HCT116 (cell line): ENCODE measurements around the gene H3-3A. TPM values are rescaled to one million over a fixed set of nuclear protein-coding genes. Genes with fewer than 3 reads are reported as not detected.

Source experiments
- ATAC-seq: fragments of 200-7000 bp; cut with Tn5 transposase; 2 replicates; pipeline ENCODE4 v1.9.1; 2020; ENCODE audit warnings: mild to moderate bottlenecking, moderate library complexity
- BruUV-seq: library from RNA; stranded (reverse); fragments of 400-500 nt; replicated peaks from 2 replicates; lab custom pipeline; 2021; lab: Mats Ljungman, UMichigan
- CTCF ChIA-PET: fragments of 300-600 bp; sonication (Branson Sonifier 250); formaldehyde crosslinking; loops from one replicate; lab custom pipeline; 2021; ENCODE audit warnings: antibody characterized with exemption; lab: Charles Lee
- POLR2A ChIA-PET: fragments of 300-600, 350-600 bp; sonication (Branson Sonifier 250); formaldehyde crosslinking; loops from one replicate; lab custom pipeline; 2021; ENCODE audit warnings: antibody characterized with exemption; lab: Charles Lee
- RAD21 ChIA-PET, 2 experiments: fragments of 300-600 bp; sonication (Branson Sonifier 250); formaldehyde crosslinking; loops; one replicate each; lab custom pipeline; 2023; ENCODE audit warnings: low total read pairs in 2 of 2; ENCODE audit not compliant: uncharacterized antibody in 2 of 2, unreplicated experiment in 2 of 2, low non-redundant PET in 1 of 2; lab: Charles Lee
- DNase-seq: peaks from one replicate; pipeline ENCODE4 v3.0.0-alpha.2; 2010; ENCODE audit warnings: low read depth, low spot score
- H2AFZ ChIP-seq: fragments of 200-600 bp; shearing (Covaris generic), sonication (generic); 2 replicates; pipeline ENCODE4 v1.6.1; 2017; ENCODE audit warnings: low read depth, mixed run types, mixed read lengths, antibody characterized with exemption, low read length; ENCODE audit not compliant: poor library complexity, severe bottlenecking
- H3K27ac ChIP-seq: 2 replicates; pipeline ENCODE4 v1.5.1; 2012; ENCODE audit warnings: low read depth, low read length
- H3K27me3 ChIP-seq: fragments of 200-600 bp; sonication (generic); 2 replicates; pipeline ENCODE4 v1.6.1; 2016; ENCODE audit warnings: mixed run types, low read length, mixed read lengths; ENCODE audit not compliant: insufficient read depth
- H3K36me3 ChIP-seq, 2 experiments: fragments of 200-500 bp in 1 of 2; fragments of 200-600 bp in 1 of 2; sonication (Bioruptor generic) in 1 of 2; sonication (generic) in 1 of 2; 2 replicates each; pipeline versions ENCODE4 v1.5.1 to v1.6.1; 2014 to 2016; ENCODE audit warnings: low read length in 2 of 2, inconsistent platforms in 1 of 2, mixed read lengths in 1 of 2, mixed run types in 1 of 2; ENCODE audit not compliant: insufficient read depth in 2 of 2, control insufficient read depth in 1 of 2
- H3K4me1 ChIP-seq, 2 experiments: fragments of 200-600 bp in 1 of 2; sonication (generic) in 1 of 2; 2 replicates each; pipeline versions ENCODE4 v1.5.1 to v1.6.1; 2012 to 2017; ENCODE audit warnings: low read length in 2 of 2, inconsistent platforms in 1 of 2, mild to moderate bottlenecking in 1 of 2, mixed read lengths in 1 of 2, mixed run types in 1 of 2, moderate library complexity in 1 of 2; ENCODE audit not compliant: insufficient read depth in 2 of 2, control insufficient read depth in 1 of 2
- H3K4me2 ChIP-seq: fragments of 200-600 bp; sonication (generic); 2 replicates; pipeline ENCODE4 v1.6.1; 2017; ENCODE audit warnings: mixed run types, low read length, mixed read lengths
- H3K4me3 ChIP-seq, 2 experiments: fragments of 200-600 bp in 1 of 2; sonication (generic) in 1 of 2; replicated peaks in 1 of 2; 2 replicates each; pipeline ENCODE4 v1.5.1; 2011 to 2016; ENCODE audit warnings: low read length in 2 of 2, control low read depth in 1 of 2, low read depth in 1 of 2, mild to moderate bottlenecking in 1 of 2, mixed read lengths in 1 of 2, mixed run types in 1 of 2
- H3K79me2 ChIP-seq: fragments of 200-600 bp; sonication (generic); 2 replicates; pipeline ENCODE4 v1.6.1; 2017; ENCODE audit warnings: mild to moderate bottlenecking, mixed run types, low read length, moderate library complexity, mixed read lengths; ENCODE audit not compliant: insufficient read depth
- H3K9ac ChIP-seq: fragments of 200-600 bp; sonication (generic); 2 replicates; pipeline ENCODE4 v1.6.1; 2016; ENCODE audit warnings: low read length, mixed read lengths
- H3K9me2 ChIP-seq: fragments of 200-600 bp; sonication (generic), shearing (Covaris generic); 2 replicates; pipeline ENCODE4 v1.6.1; 2017; ENCODE audit warnings: mixed run types, mild to moderate bottlenecking, moderate library complexity; ENCODE audit not compliant: insufficient read depth
- H3K9me3 ChIP-seq, 2 experiments: fragments of 200-500 bp in 1 of 2; fragments of 200-600 bp in 1 of 2; sonication (Bioruptor generic) in 1 of 2; sonication (generic) in 1 of 2; 2 replicates each; pipeline ENCODE4 v1.6.1; 2014 to 2017; ENCODE audit warnings: low read length in 2 of 2, mixed read lengths in 2 of 2, inconsistent platforms in 1 of 2, low read depth in 1 of 2, mild to moderate bottlenecking in 1 of 2, mixed run types in 1 of 2, moderate library complexity in 1 of 2; ENCODE audit not compliant: control insufficient read depth in 1 of 2, insufficient read depth in 1 of 2
- H4K20me1 ChIP-seq: fragments of 200-600 bp; sonication (generic), shearing (Covaris generic); 2 replicates; pipeline ENCODE4 v1.6.1; 2017; ENCODE audit warnings: mixed run types, mild to moderate bottlenecking, moderate library complexity; ENCODE audit not compliant: insufficient read depth
- CBX3 ChIP-seq: IDR thresholded peaks from 2 replicates; pipeline ENCODE4 v1.6.1; 2012; ENCODE audit warnings: low read depth
- CTCF ChIP-seq, 3 experiments: fragments of 200-600 bp in 1 of 3; sonication (generic) in 1 of 3; IDR thresholded peaks in 2 of 3; conservative IDR thresholded peaks in 1 of 3; 2 replicates each; pipeline ENCODE4 v1.5.1; 2012 to 2017; ENCODE audit warnings: low read depth in 2 of 3, low read length in 2 of 3, antibody characterized with exemption in 1 of 3, borderline replicate concordance in 1 of 3, control low read depth in 1 of 3, mild to moderate bottlenecking in 1 of 3, mixed read lengths in 1 of 3, mixed run types in 1 of 3, moderate library complexity in 1 of 3; ENCODE audit not compliant: insufficient read depth in 1 of 3
- EGR1 ChIP-seq: IDR thresholded peaks from 2 replicates; pipeline ENCODE4 v1.6.1; 2012; ENCODE audit warnings: low read depth
- EZH2phosphoT487 ChIP-seq: fragments of 200-600 bp; IDR thresholded peaks from 2 replicates; pipeline ENCODE4 v1.6.1; 2018; ENCODE audit warnings: antibody characterized with exemption, borderline replicate concordance
- FOSL1 ChIP-seq: IDR thresholded peaks from 2 replicates; pipeline ENCODE4 v1.6.1; 2012; ENCODE audit warnings: low read depth
- JUND ChIP-seq: IDR thresholded peaks from 2 replicates; pipeline ENCODE4 v1.6.1; 2012
- MAX ChIP-seq: IDR thresholded peaks from 2 replicates; pipeline ENCODE4 v1.6.1; 2012
- RAD21 ChIP-seq: IDR thresholded peaks from 2 replicates; pipeline ENCODE4 v1.6.1; 2012; ENCODE audit warnings: low read depth, mild to moderate bottlenecking
- SRF ChIP-seq: IDR thresholded peaks from 2 replicates; pipeline ENCODE4 v1.6.1; 2012; ENCODE audit warnings: low read depth
- TCF7L2 ChIP-seq: IDR thresholded peaks from 2 replicates; pipeline ENCODE4 v1.7.0; 2011; ENCODE audit warnings: borderline replicate concordance, inconsistent platforms; ENCODE audit not compliant: insufficient read depth, insufficient read length; ENCODE audit errors: extremely low read depth
- ZBTB33 ChIP-seq: IDR thresholded peaks from 2 replicates; pipeline ENCODE4 v1.6.1; 2011; ENCODE audit warnings: mild to moderate bottlenecking, low read length, moderate library complexity; ENCODE audit not compliant: insufficient replicate concordance; ENCODE audit errors: extremely low read depth
- ZNF274 ChIP-seq: fragments of 200-500 bp; sonication (Bioruptor generic); IDR thresholded peaks from 2 replicates; pipeline ENCODE4 v1.6.1; 2014; ENCODE audit warnings: mild to moderate bottlenecking, low read depth, low read length, inconsistent platforms
- intact Hi-C: fragments of 100-400 bp; cut with micrococcal nuclease; formaldehyde crosslinking; loops from 2 replicates; pipeline ENCODE4 v1.10.0; 2022
- total RNA-seq: library from RNA; stranded (reverse); gene quantifications from one replicate; pipeline ENCODE4 v1.2.1, GENCODE V29; 2021; ENCODE audit not compliant: unreplicated experiment

The H3-3A gene
- total RNA-seq, 1 experiment from 2014 or later = 386 TPM

GRCh38 chr1:226098870-226099835, 36.6 kb downstream of the H3-3A start:
- Histone ChIP-seq H3K4me1 (peaks cover 0 to 11% of the 10 kb centered on the region in 2 experiments; a peak in 2 of 4 replicates), H3K4me3 (no peak overlapping the region), H3K4me2 (no peak overlapping the region), H2AFZ (no peak overlapping the region), H4K20me1 (no peaks in the 10 kb centered on the region), H3K27ac (no peak overlapping the region), H3K9ac (no peak overlapping the region), H3K79me2 (no peaks in the 10 kb centered on the region), H3K9me3 (no peaks in the 10 kb centered on the region), H3K27me3 (no peaks in the 10 kb centered on the region), H3K9me2 (no peaks in the 10 kb centered on the region), H3K36me3 (no peaks in the 10 kb centered on the region)
- no peak for TF ChIP-seq JUND
- no peak for TF ChIP-seq TCF7L2
- TF ChIP-seq ZNF274 = no peak
- no peak for TF ChIP-seq EZH2phosphoT487
- no peak for TF ChIP-seq ZBTB33
- TF ChIP-seq FOSL1 = no peak
- no peak for TF ChIP-seq SRF
- TF ChIP-seq RAD21 = no peak
- TF ChIP-seq MAX = no peak
- TF ChIP-seq EGR1 = no peak
- TF ChIP-seq CTCF (IDR thresholded peaks at IDR 0.05 in 2 of 3, conservative IDR thresholded peaks at IDR 0.05 in 1 of 3; ENCODE audit: borderline replicate concordance in 1 of 3, insufficient read depth in 1 of 3, low read depth in 2 of 3, low read length in 2 of 3) = no peak
- no peak for TF ChIP-seq CBX3
- intact Hi-C loops = no loop called here
- CTCF ChIA-PET = no interaction called here
- POLR2A ChIA-PET = no interaction called here
- ATAC-seq (no peak), DNase-seq (no peak)
- no TSS peak for BruUV-seq
- RAD21 ChIA-PET = no interaction called here
